Measurements from ENCODE around the gene SLIT3.

DNA sequence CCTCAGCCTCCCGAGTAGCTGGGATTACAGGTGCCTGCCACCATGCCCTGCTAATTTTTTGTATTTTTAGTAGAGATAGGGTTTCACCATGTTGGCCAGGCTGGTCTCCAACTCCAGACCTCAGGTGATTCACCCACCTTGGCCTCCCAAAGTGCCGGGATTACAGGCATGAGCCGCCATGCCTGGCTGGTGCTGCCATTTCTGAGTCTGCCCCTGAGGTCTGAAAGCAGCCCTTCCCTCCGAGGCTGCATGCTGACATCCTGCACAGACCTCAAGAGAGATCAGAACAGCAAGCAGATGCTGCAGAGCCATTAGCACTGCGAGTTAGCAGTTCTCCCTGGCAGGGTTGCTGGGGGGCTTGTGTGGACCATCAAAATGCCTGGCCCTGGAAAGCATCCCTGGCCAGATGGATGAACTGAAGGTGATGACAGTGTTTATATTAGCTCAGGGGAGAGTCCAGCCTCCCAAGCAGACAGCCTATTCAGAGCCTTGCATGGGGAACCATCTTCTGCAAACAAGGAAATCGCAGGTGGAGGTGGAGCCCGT, 545.3 kb downstream of the SLIT3 start:
- TF ChIP-seq GATA2 (IDR thresholded peaks at IDR 0.05; ENCODE audit: low read depth, low read length), result no peak
- TF ChIP-seq GATA3 (IDR thresholded peaks at IDR 0.05; ENCODE audit: low read depth, low read length), result no peak

Data from SH-SY5Y (cell line).